ENCODE measurements around the gene LYRM9.
"Not testable (repeated sequence)": the region's sequence is repeated elsewhere in the genome, so short reads cannot be mapped to it uniquely, and the experiment has no call there.

The LYRM9 gene

GRCh38 chr17:27892866-27893769 is at the start of gene LYRM9:
LYRM9 (minus strand) TSS chr17:27893365; CDS start chr17:27882694, 10,671 bp downstream.
- DNase-seq, result peak; percentile 77

GRCh38 chr17:27940503-27941428 is 47.6 kb upstream of the LYRM9 start:
- no peak for DNase-seq

GRCh38 chr17:27939474-27940465 is 46.6 kb upstream of the LYRM9 start:
- DNase-seq, result no peak

- DNase-seq, result no peak
Observed at GRCh38 chr17:27938864-27939263, 45.7 kb upstream of the LYRM9 start.

- no peak for DNase-seq
Observed at GRCh38 chr17:27938241-27938640, 45.1 kb upstream of the LYRM9 start.

- no peak for DNase-seq
Observed at GRCh38 chr17:27937025-27937546, 43.9 kb upstream of the LYRM9 start.

GRCh38 chr17:27930000-27930399 is 36.8 kb upstream of the LYRM9 start:
- DNase-seq, result no peak

- no peak for DNase-seq
Observed at GRCh38 chr17:27928587-27928986, 35.4 kb upstream of the LYRM9 start.

- DNase-seq, result no peak
Observed at GRCh38 chr17:27927781-27928180, 34.6 kb upstream of the LYRM9 start.

GRCh38 chr17:27921599-27921998 is 28.4 kb upstream of the LYRM9 start:
- DNase-seq, result no peak

GRCh38 chr17:27921077-27921476 is 27.9 kb upstream of the LYRM9 start:
- DNase-seq, result no peak

- no peak for DNase-seq
Observed at GRCh38 chr17:27920569-27920968, 27.4 kb upstream of the LYRM9 start.

- DNase-seq, result no peak
Observed at GRCh38 chr17:27919079-27919478, 25.9 kb upstream of the LYRM9 start.

GRCh38 chr17:27918498-27918897 is 25.3 kb upstream of the LYRM9 start:
- no peak for DNase-seq

- DNase-seq, result no peak
Observed at GRCh38 chr17:27917000-27917399, 23.8 kb upstream of the LYRM9 start.

- no peak for DNase-seq
Observed at GRCh38 chr17:27915709-27916108, 22.5 kb upstream of the LYRM9 start.

GRCh38 chr17:27914382-27914781 is 21.2 kb upstream of the LYRM9 start:
- DNase-seq, result no peak

GRCh38 chr17:27912964-27913363 is 19.8 kb upstream of the LYRM9 start:
- no peak for DNase-seq

- DNase-seq, result not testable (repeated sequence)
Observed at GRCh38 chr17:27912299-27912698, 19.1 kb upstream of the LYRM9 start.

GRCh38 chr17:27907976-27908558 is 14.9 kb upstream of the LYRM9 start:
- no peak for DNase-seq

- DNase-seq, result no peak
Observed at GRCh38 chr17:27906623-27907022, 13.5 kb upstream of the LYRM9 start.

- no peak for DNase-seq
Observed at GRCh38 chr17:27906226-27906580, 13.0 kb upstream of the LYRM9 start.

All from NK-92 treated with Interleukin-12 subunit alpha and Interleukin-12 subunit beta, amount 100 ng/mL, for 24 hours (cell line).